ENCODE data around the gene TP53I11.

The TP53I11 gene

GRCh38 chr11:44957040-44957515, 6.4 kb upstream of the TP53I11 start:
- H3K9me3 ChIP-seq (ENCODE audit: control insufficient read depth, insufficient read depth, low read length): no peaks in the 10 kb centered on the region
- peaks cover 61% of the 10 kb centered on the region for H3K4me1 ChIP-seq (ENCODE audit: insufficient read depth, low read length)
- H3K36me3 ChIP-seq (ENCODE audit: insufficient read depth, low read length): no peaks in the 10 kb centered on the region
- peak overlapping the region; percentile 34; the same call in 1 of the 2 replicates for H3K9ac ChIP-seq (ENCODE audit: low read depth, low read length)

DNA sequence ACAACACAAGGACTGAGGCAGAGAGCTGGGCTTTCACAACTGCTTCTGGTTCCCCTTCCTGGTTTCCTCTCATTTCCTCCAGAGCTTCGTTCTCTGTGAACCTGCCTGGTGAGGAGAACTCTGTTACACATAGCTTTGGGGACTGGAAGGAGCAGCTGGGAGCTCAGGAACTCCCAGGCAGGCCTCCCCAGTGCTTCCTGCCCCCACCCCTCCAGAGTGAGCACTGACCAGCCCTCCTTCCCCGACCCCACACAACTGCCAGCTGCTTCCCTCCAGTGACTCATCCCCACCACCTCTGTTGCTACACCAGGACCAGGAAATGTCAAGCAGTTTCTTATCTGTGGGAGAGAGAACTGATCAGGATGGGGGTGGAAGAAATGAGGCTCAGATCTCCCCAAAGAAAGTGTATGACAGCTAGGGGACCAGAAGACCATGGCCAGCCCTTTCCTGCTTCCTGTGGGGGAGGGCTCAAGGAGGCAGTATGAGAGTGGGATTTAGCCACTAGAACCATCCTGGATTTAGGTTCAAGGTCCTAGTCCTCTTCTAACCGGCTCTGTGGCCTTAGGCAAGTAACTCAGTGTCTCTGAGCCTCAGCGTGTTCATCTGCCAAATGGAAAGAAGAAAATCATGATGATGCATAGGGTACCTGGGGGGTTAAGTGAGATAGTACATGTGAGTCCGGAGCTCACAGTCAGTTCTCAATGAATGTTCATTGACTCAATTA, 4.5 kb upstream of the TP53I11 start:
- H3K9ac ChIP-seq (ENCODE audit: low read depth, low read length): no peak overlapping the region
- no peaks in the 10 kb centered on the region for H3K9me3 ChIP-seq (ENCODE audit: control insufficient read depth, insufficient read depth, low read length)
- H3K4me1 ChIP-seq (ENCODE audit: insufficient read depth, low read length): peaks cover 53% of the 10 kb centered on the region
- H3K36me3 ChIP-seq (ENCODE audit: insufficient read depth, low read length): no peaks in the 10 kb centered on the region

GRCh38 chr11:44954051-44954906, 3.6 kb upstream of the TP53I11 start:
- Histone ChIP-seq H3K9ac (ENCODE audit: low read depth, low read length) (no peak overlapping the region), H3K36me3 (ENCODE audit: insufficient read depth, low read length) (no peaks in the 10 kb centered on the region), H3K9me3 (ENCODE audit: control insufficient read depth, insufficient read depth, low read length) (no peaks in the 10 kb centered on the region), H3K4me1 (ENCODE audit: insufficient read depth, low read length) (peaks cover 45% of the 10 kb centered on the region)

GRCh38 chr11:44952500-44953260, 2.0 kb upstream of the TP53I11 start:
- Histone ChIP-seq H3K4me1 (ENCODE audit: insufficient read depth, low read length) (peaks cover 43% of the 10 kb centered on the region), H3K9ac (ENCODE audit: low read depth, low read length) (no peak overlapping the region), H3K36me3 (ENCODE audit: insufficient read depth, low read length) (no peaks in the 10 kb centered on the region), H3K9me3 (ENCODE audit: control insufficient read depth, insufficient read depth, low read length) (no peaks in the 10 kb centered on the region)

DNA sequence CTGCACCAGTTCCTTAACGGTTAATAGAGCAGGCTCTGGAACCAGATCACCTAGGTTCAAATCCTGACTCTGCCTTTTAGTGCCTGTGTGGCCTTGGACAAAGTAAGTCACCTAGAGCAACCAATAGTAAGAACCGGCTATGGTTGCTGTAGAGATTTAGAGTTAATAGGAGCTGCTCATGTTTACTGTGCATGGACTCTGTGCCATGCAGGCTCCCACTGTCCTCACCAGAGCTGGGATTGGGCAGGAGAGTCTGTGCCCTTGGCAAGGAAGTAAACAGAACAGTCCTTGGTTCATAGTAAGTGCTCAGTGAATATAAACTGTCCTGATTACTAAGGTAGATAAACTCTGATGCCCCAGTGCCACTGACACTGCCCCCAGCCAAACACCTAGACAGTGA, 1.4 kb upstream of the TP53I11 start:
- Histone ChIP-seq H3K9me3 (ENCODE audit: control insufficient read depth, insufficient read depth, low read length) (no peaks in the 10 kb centered on the region), H3K4me1 (ENCODE audit: insufficient read depth, low read length) (peaks cover 43% of the 10 kb centered on the region), H3K9ac (ENCODE audit: low read depth, low read length) (no peak overlapping the region), H3K36me3 (ENCODE audit: insufficient read depth, low read length) (no peaks in the 10 kb centered on the region)

- Histone ChIP-seq H3K4me1 (ENCODE audit: insufficient read depth, low read length) (peaks cover 28% of the 10 kb centered on the region), H3K9ac (ENCODE audit: low read depth, low read length) (peak overlapping the region; percentile 86), H3K36me3 (ENCODE audit: insufficient read depth, low read length) (no peaks in the 10 kb centered on the region), H3K9me3 (ENCODE audit: control insufficient read depth, insufficient read depth, low read length) (no peaks in the 10 kb centered on the region)
Measured at GRCh38 chr11:44950031-44950624, 555 bp downstream of the TP53I11 start.

DNA sequence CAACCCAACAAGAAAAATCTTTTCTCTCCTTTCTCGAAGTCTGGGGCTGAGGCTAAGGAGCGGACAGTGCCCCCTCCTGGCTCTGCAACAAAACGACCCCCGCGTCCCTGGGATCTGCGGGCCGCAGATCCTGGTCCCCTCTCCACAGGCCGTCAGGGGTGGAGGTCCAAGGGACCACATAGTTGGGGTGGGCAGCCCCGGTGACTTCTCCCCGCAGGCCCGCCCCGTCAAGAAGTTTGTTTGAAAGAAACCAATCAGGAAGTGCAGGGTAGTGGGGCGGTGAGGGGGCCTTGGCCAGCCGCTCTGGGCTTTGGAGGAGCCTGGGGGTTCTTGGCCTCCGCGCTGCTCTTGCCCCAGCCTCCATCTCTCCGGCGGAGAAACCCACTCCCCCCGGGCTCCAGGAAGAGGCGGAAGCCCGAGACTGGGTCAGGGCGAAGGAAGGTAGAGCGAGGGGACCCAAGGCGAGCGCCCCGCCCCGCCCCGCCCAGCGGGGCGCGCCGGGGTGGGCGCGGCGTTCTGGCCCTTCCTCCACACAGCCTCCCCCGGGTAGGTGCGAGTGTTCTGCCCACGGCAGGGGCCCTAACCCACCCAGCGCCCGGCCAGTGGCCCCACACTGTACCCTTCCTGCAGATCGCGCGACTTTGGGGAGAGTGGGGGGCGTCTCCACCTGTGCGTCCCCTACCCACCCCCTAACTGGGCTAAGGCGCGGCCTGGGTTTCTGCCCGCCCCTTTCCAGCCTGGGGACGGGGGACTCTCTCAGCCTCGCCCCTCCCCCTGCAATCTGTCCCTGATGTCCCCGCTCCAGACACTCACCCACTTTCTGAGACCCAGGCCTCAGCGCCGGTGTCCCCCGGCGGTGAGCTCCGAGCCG, 1.3 kb downstream of the TP53I11 start:
- H3K36me3 ChIP-seq (ENCODE audit: insufficient read depth, low read length): no peaks in the 10 kb centered on the region
- H3K9ac ChIP-seq (ENCODE audit: low read depth, low read length): peak overlapping the region; percentile 86
- H3K9me3 ChIP-seq (ENCODE audit: control insufficient read depth, insufficient read depth, low read length): no peaks in the 10 kb centered on the region
- peaks cover 28% of the 10 kb centered on the region for H3K4me1 ChIP-seq (ENCODE audit: insufficient read depth, low read length)

GRCh38 chr11:44948155-44948554, 2.5 kb downstream of the TP53I11 start:
- Histone ChIP-seq H3K9ac (ENCODE audit: low read depth, low read length) (no peak overlapping the region), H3K4me1 (ENCODE audit: insufficient read depth, low read length) (peaks cover 31% of the 10 kb centered on the region), H3K9me3 (ENCODE audit: control insufficient read depth, insufficient read depth, low read length) (no peaks in the 10 kb centered on the region), H3K36me3 (ENCODE audit: insufficient read depth, low read length) (no peaks in the 10 kb centered on the region)

GRCh38 chr11:44947114-44947513, 3.6 kb downstream of the TP53I11 start:
- Histone ChIP-seq H3K9me3 (ENCODE audit: control insufficient read depth, insufficient read depth, low read length) (no peaks in the 10 kb centered on the region), H3K4me1 (ENCODE audit: insufficient read depth, low read length) (peaks cover 26% of the 10 kb centered on the region), H3K36me3 (ENCODE audit: insufficient read depth, low read length) (no peaks in the 10 kb centered on the region), H3K9ac (ENCODE audit: low read depth, low read length) (no peak overlapping the region)

- Histone ChIP-seq H3K4me1 (ENCODE audit: insufficient read depth, low read length) (peaks cover 22% of the 10 kb centered on the region), H3K9ac (ENCODE audit: low read depth, low read length) (no peak overlapping the region), H3K36me3 (ENCODE audit: insufficient read depth, low read length) (no peaks in the 10 kb centered on the region; the same call in 1 of the 2 replicates), H3K9me3 (ENCODE audit: control insufficient read depth, insufficient read depth, low read length) (no peaks in the 10 kb centered on the region)
Measured at GRCh38 chr11:44946263-44946662, 4.4 kb downstream of the TP53I11 start.

DNA sequence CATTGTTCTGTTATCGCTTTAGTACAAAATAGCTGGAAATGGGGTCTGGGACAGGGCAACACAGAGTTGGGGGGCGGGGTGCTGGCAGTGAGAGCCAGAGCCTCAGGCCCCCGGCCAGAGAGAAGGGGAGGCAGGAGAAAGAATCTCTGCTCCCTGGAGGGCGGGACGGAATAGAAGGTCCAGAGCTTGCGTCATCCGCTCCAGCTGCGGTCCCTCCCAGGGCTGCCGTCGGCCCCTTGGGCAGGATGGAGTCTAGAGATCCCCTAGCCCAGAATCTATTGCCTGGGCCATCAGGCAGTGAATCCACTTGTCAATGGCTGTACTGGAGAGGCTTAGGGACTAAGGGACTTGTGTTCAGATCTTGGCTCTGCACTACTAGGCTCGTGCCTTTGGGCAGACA, 5.0 kb downstream of the TP53I11 start:
- Histone ChIP-seq H3K9ac (ENCODE audit: low read depth, low read length) (no peak overlapping the region), H3K4me1 (ENCODE audit: insufficient read depth, low read length) (peaks cover 22% of the 10 kb centered on the region)

DNA sequence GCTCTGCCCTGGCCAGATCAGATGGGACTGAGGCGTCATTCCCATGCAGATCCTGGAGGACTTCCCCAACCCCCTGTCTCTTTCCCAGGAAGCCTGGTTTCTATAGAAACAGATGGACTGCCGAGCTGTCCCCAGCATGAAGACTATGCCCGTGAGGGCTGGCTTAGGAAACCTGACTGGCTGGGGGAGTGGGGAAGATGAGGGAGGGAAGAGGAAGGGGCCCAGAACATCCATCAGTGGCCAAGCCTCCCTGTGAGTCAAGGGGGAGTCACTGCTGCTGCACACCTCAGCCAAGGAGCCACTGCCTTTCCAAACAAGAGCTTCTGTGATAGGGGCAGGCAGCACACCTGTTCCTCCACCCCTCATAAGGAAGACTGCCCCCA, 5.8 kb downstream of the TP53I11 start:
- no peaks in the 10 kb centered on the region for H3K9me3 ChIP-seq (ENCODE audit: control insufficient read depth, insufficient read depth, low read length)
- no peaks in the 10 kb centered on the region; the same call in 1 of the 2 replicates for H3K36me3 ChIP-seq (ENCODE audit: insufficient read depth, low read length)
- no peak overlapping the region for H3K9ac ChIP-seq (ENCODE audit: low read depth, low read length)
- H3K4me1 ChIP-seq (ENCODE audit: insufficient read depth, low read length): peaks cover 22% of the 10 kb centered on the region

More for the DNA sequence above, 5.0 kb downstream of the TP53I11 start:
- Histone ChIP-seq H3K9me3 (ENCODE audit: control insufficient read depth, insufficient read depth, low read length) (no peaks in the 10 kb centered on the region), H3K36me3 (ENCODE audit: insufficient read depth, low read length) (no peaks in the 10 kb centered on the region; the same call in 1 of the 2 replicates)

- Histone ChIP-seq H3K36me3 (ENCODE audit: insufficient read depth, low read length) (no peaks in the 10 kb centered on the region; the same call in 1 of the 2 replicates), H3K9me3 (ENCODE audit: control insufficient read depth, insufficient read depth, low read length) (no peaks in the 10 kb centered on the region), H3K9ac (ENCODE audit: low read depth, low read length) (no peak overlapping the region), H3K4me1 (ENCODE audit: insufficient read depth, low read length) (peaks cover 22% of the 10 kb centered on the region)
Measured at GRCh38 chr11:44944181-44944852, 6.4 kb downstream of the TP53I11 start.
